CD14-positive monocyte (primary cell): ENCODE results near the gene JMJD1C. TPM values are rescaled to one million over a fixed set of nuclear protein-coding genes. Genes with fewer than 3 reads are reported as not detected.

Source experiments
- DNase-seq, 3 donors: peaks; one replicate each; pipeline ENCODE4 v3.0.0-alpha.2; 2011 to 2022
- H2AFZ ChIP-seq: 2 replicates; pipeline ENCODE4 v1.6.0; 2012; ENCODE audit warnings: mild to moderate bottlenecking, low read depth, low read length, inconsistent platforms; ENCODE audit not compliant: insufficient read depth, poor library complexity, severe bottlenecking
- H3K27ac ChIP-seq, 2 donors: 1 replicate in 1 of 2; 2 replicates in 1 of 2; pipeline ENCODE4 v1.5.1; 2012 to 2013; ENCODE audit warnings: low read length in 2 of 2, control low read depth in 1 of 2, inconsistent platforms in 1 of 2, low read depth in 1 of 2, mild to moderate bottlenecking in 1 of 2
- H3K27me3 ChIP-seq, 2 donors: one replicate each; pipeline versions ENCODE4 v1.6.0 to v1.6.1; 2011 to 2013; ENCODE audit warnings: low read length in 2 of 2; ENCODE audit not compliant: control insufficient read depth in 2 of 2, insufficient read depth in 2 of 2
- H3K36me3 ChIP-seq, 2 donors: replicated peaks in 1 of 2; 1 replicate in 1 of 2; 2 replicates in 1 of 2; pipeline versions ENCODE4 v1.5.1 to v1.6.1; 2012 to 2013; ENCODE audit warnings: low read length in 2 of 2, control low read depth in 1 of 2, inconsistent platforms in 1 of 2, mild to moderate bottlenecking in 1 of 2; ENCODE audit not compliant: insufficient read depth in 2 of 2, control insufficient read depth in 1 of 2
- H3K4me1 ChIP-seq, 2 donors: 1 replicate in 1 of 2; 2 replicates in 1 of 2; pipeline versions ENCODE4 v1.5.1 to v1.6.1; 2012 to 2013; ENCODE audit warnings: low read length in 2 of 2, control low read depth in 1 of 2, inconsistent platforms in 1 of 2, mild to moderate bottlenecking in 1 of 2, moderate library complexity in 1 of 2; ENCODE audit not compliant: insufficient read depth in 2 of 2, control insufficient read depth in 1 of 2
- H3K4me2 ChIP-seq: replicated peaks from 2 replicates; pipeline ENCODE3; 2012; ENCODE audit warnings: low read length, moderate library complexity, mild to moderate bottlenecking; ENCODE audit not compliant: poor library complexity, severe bottlenecking; ENCODE audit errors: extremely low read depth
- H3K4me3 ChIP-seq, 3 experiments: fragments of 200-600 bp in 1 of 3; sonication (generic) in 1 of 3; replicated peaks in 1 of 3; 1 replicate in 2 of 3; 2 replicates in 1 of 3; pipeline ENCODE4 v1.5.1; 2011 to 2013; ENCODE audit warnings: low read length in 3 of 3, mild to moderate bottlenecking in 3 of 3, control low read depth in 2 of 3, low read depth in 2 of 3, inconsistent platforms in 1 of 3, moderate library complexity in 1 of 3
- H3K79me2 ChIP-seq: 2 replicates; pipeline ENCODE4 v1.6.0; 2012; ENCODE audit warnings: mild to moderate bottlenecking, control low read depth, inconsistent platforms, low read length, moderate library complexity; ENCODE audit not compliant: insufficient read depth
- H3K9ac ChIP-seq: 2 replicates; pipeline ENCODE4 v1.6.0; 2017; ENCODE audit warnings: low read length, mild to moderate bottlenecking; ENCODE audit not compliant: insufficient read depth, poor library complexity, severe bottlenecking
- H3K9me3 ChIP-seq, 2 donors: replicated peaks in 1 of 2; 1 replicate in 1 of 2; 2 replicates in 1 of 2; pipeline versions ENCODE4 v1.5.1 to v1.6.1; 2012 to 2013; ENCODE audit warnings: low read length in 2 of 2, control low read depth in 1 of 2; ENCODE audit not compliant: control insufficient read depth in 1 of 2, insufficient read depth in 1 of 2
- H4K20me1 ChIP-seq: 2 replicates; pipeline ENCODE4 v1.6.0; 2012; ENCODE audit warnings: mild to moderate bottlenecking, low read length, control low read depth, moderate library complexity; ENCODE audit not compliant: insufficient read depth
- H3K27ac Mint-ChIP-seq, 7 donors: one replicate each; pipeline ENCODE4 v1.8.0; 2020; ENCODE audit warnings: mild to moderate bottlenecking in 7 of 7, mixed read lengths in 7 of 7, moderate library complexity in 6 of 7, inconsistent platforms in 2 of 7
- H3K27me3 Mint-ChIP-seq, 3 donors: one replicate each; pipeline ENCODE4 v1.8.0; 2021 to 2022; ENCODE audit warnings: low read depth in 3 of 3, mild to moderate bottlenecking in 3 of 3, mixed read lengths in 3 of 3, moderate library complexity in 3 of 3, inconsistent platforms in 1 of 3
- H3K36me3 Mint-ChIP-seq, 2 donors: one replicate each; pipeline ENCODE4 v1.8.0; 2020; ENCODE audit warnings: mixed read lengths in 2 of 2, inconsistent platforms in 1 of 2, mild to moderate bottlenecking in 1 of 2
- H3K4me1 Mint-ChIP-seq: one replicate; pipeline ENCODE4 v1.8.0; 2020; ENCODE audit warnings: mild to moderate bottlenecking, mixed read lengths
- H3K4me3 Mint-ChIP-seq, 2 donors: one replicate each; pipeline ENCODE4 v1.8.0; 2020; ENCODE audit warnings: mild to moderate bottlenecking in 2 of 2, mixed read lengths in 2 of 2, moderate library complexity in 1 of 2
- H3K9me3 Mint-ChIP-seq, 7 donors: one replicate each; pipeline ENCODE4 v1.8.0; 2020 to 2022; ENCODE audit warnings: mixed read lengths in 7 of 7, mild to moderate bottlenecking in 6 of 7, moderate library complexity in 6 of 7, inconsistent platforms in 2 of 7
- CTCF ChIP-seq: fragments of 200-600 bp; IDR thresholded peaks from one replicate; pipeline ENCODE4 v1.8.0; 2022; ENCODE audit warnings: antibody characterized with exemption, mild to moderate bottlenecking
- WGBS: methylation state at CpG from one replicate; pipeline ENCODE4 v1.1.5; 2013; ENCODE audit warnings: missing lambda C conversion rate; ENCODE audit not compliant: insufficient coverage; 5-methylcytosine and 5-hydroxymethylcytosine counted together
- intact Hi-C, 2 donors: fragments of 100-400 bp; cut with micrococcal nuclease; formaldehyde crosslinking; loops; one replicate each; pipeline versions ENCODE4 v1.15.0 to v1.15.1; 2023
- polyA plus RNA-seq, 3 donors: library from polyadenylated mRNA; depleted of rRNA in 1 of 3; unstranded in 2 of 3; stranded (reverse) in 1 of 3; fragments of 300-500 nt in 2 of 3; fragments of >200 nt in 1 of 3; fragmentation: Illumina TruSeq in 2 of 3; gene quantifications; 1 replicate in 2 of 3; 2 replicates in 1 of 3; pipeline ENCODE4 v1.2.3, GENCODE V29; 2012 to 2021

Gene JMJD1C
- polyA plus RNA-seq, 3 donors = 27.8 to 84.8 (median 46.5) TPM

DNA sequence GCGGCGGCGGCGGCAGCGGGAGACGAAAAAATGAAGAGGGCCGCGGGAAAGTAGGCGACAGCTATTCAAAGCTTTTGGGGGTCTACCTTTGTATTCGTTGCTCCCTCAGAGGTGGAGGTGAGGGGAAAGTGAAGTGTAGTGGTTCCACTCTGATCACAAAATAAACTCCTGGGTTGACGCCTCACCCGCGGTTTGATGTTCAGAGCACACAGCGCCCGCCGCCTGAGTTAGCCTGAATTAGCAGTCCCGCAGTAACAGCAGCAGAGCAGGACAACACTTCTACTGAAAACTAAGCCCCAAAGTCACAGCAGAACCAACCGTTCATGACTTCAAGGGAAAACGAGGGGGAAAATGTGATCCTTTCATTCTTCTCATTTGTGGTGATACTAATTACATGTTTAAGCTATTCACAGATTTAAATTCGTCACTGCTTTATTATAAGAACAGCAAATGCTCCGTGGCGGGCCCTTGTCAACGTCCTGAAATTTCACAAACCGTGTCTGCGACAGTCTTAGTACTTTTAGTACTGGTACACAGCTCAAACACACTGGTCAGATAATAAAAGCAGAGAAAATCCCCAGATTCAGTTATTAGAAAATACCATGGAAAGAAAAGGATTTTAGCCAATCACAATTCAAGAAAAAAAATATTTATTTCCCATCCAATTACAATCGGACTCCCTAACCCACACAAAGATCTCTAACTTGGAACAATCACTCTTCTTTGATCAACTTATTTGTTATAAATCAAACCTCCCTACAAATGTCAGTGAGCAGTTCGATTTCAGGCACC lies 563 bp upstream of the JMJD1C start:
- H3K27ac Mint-ChIP-seq = peak overlapping the region in 5 of 7 donors; percentile 68 to 87 (median 71)
- peaks cover 6 to 7% of the 10 kb centered on the region in 2 donors for H3K36me3 Mint-ChIP-seq
- Histone ChIP-seq H3K36me3 (no peaks in the 10 kb centered on the region), H3K4me1 (peaks cover 12 to 23% of the 10 kb centered on the region in 2 donors), H3K9ac (peak overlapping the region; percentile 81), H2AFZ (peak overlapping the region; percentile 97), H3K79me2 (peaks cover 54% of the 10 kb centered on the region), H4K20me1 (peaks cover 80% of the 10 kb centered on the region), H3K4me3 (peak overlapping the region; percentile 95 to 96 (median 96)), H3K4me2 (peak overlapping the region; percentile 94), H3K27ac (peak overlapping the region in 1 of 2 donors; percentile 63), H3K9me3 (no peaks in the 10 kb centered on the region), H3K27me3 (peaks cover 5 to 13% of the 10 kb centered on the region in 2 donors)
- peak overlapping the region; percentile 99 for H3K4me3 Mint-ChIP-seq
- WGBS = 2% methylated on average over 16 of the region's 27 CpGs
- peaks cover 0 to 5% (median 0%) of the 10 kb centered on the region in 7 donors for H3K9me3 Mint-ChIP-seq
- intact Hi-C loops = loop anchor here in 1 of 2 donors (5.0 to 10.0 kb wide), 2 partner anchors 56 to 202 kb away; partner anchors contain the start of gene REEP3
- peaks cover 31% of the 10 kb centered on the region for H3K4me1 Mint-ChIP-seq
- peak in 2 of 3 donors; percentile 12 to 14 for DNase-seq
- H3K27me3 Mint-ChIP-seq = peaks cover 8 to 28% (median 17%) of the 10 kb centered on the region in 3 donors
- no peak for TF ChIP-seq CTCF

DNA sequence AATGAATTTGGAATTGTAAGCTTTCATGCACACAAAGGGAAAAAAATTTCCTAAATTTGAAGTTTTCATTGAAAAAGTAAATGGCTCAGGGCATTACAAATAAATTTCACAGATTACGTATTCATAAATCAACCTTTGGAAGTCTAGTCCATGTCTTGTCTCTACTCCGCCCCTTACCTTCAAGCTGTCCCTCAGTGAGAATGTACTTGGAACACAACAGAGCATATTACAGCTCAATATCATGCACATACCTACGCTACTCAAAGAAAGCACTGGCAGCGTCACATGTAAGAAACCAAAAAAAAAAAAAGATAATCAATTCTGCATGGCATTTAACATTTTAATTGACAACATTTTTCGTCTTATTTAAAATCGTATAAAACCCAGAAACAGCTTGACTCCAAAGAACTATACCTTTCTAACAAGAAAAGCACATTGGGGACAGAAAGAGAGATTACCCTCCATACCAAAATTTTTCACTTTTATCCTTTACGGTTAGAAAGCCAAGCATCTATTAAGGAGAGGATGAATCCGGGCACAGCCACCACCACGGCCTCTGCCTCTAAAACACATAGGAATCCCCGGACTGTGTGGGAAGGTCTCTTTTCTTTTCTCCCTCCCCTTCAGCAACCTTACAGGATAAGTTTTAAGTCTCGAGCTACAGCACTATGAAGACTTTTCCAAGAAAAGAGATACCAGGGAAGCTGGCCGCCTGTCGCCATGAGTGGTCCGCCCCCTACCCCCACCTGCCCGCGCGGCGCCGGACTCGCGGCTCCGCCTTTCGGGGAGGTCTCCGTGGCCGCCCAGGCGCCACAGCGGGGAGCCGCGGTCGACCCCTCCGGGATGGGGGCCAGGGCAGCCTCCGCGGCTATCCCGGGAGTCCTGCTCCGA lies 1.1 kb downstream of the JMJD1C start:
- intact Hi-C loops = loop anchor here in 1 of 2 donors (5.0 to 10.0 kb wide), 2 partner anchors 58 to 200 kb away; partner anchors contain the start of gene REEP3
- peaks cover 68% of the 10 kb centered on the region for H3K79me2 ChIP-seq
- Mint-ChIP-seq H3K27me3 (peaks cover 8 to 28% (median 17%) of the 10 kb centered on the region in 3 donors), H3K4me3 (peak overlapping the region; percentile 99), H3K27ac (no peak overlapping the region), H3K36me3 (peaks cover 7 to 9% of the 10 kb centered on the region in 2 donors), H3K4me1 (peaks cover 19% of the 10 kb centered on the region), H3K9me3 (peaks cover 0 to 5% (median 0%) of the 10 kb centered on the region in 7 donors)
- TF ChIP-seq CTCF = no peak
- H3K9ac ChIP-seq = peak overlapping the region; percentile 81
- H3K9me3 ChIP-seq = no peaks in the 10 kb centered on the region
- peak overlapping the region; percentile 97 for H2AFZ ChIP-seq
- H3K4me1 ChIP-seq = peaks cover 12 to 17% of the 10 kb centered on the region in 2 donors
- no peaks in the 10 kb centered on the region for H3K36me3 ChIP-seq
- H3K27me3 ChIP-seq = peaks cover 5 to 13% of the 10 kb centered on the region in 2 donors
- H4K20me1 ChIP-seq = peaks cover 74% of the 10 kb centered on the region
- H3K4me3 ChIP-seq = peak overlapping the region; percentile 95 to 96 (median 96)
- peak in 1 of 3 donors; percentile 1 for DNase-seq
- H3K4me2 ChIP-seq = peak overlapping the region; percentile 94
- 9% methylated on average over 28 of the region's 35 CpGs for WGBS
- H3K27ac ChIP-seq = peak overlapping the region in 1 of 2 donors; percentile 63
